Hepatocyte (in vitro differentiated cells): ENCODE data around the gene SBF2. TPM values are rescaled to one million over a fixed set of nuclear protein-coding genes. Genes with fewer than 3 reads are reported as not detected.

Experiments
- DNase-seq: peaks from one replicate; pipeline ENCODE4 v3.0.0-alpha.2; 2016; ENCODE audit warnings: low spot score
- H2AFZ ChIP-seq: fragments of 200-600 bp; sonication (generic); 2 replicates; pipeline ENCODE4 v1.6.0; 2016; ENCODE audit warnings: antibody characterized with exemption, mild to moderate bottlenecking
- H3K27ac ChIP-seq: fragments of 200-600 bp; sonication (generic); 2 replicates; pipeline ENCODE4 v1.5.1; 2016; ENCODE audit warnings: mild to moderate bottlenecking
- H3K27me3 ChIP-seq: fragments of 200-600 bp; sonication (generic); 2 replicates; pipeline ENCODE4 v1.6.1; 2016
- H3K36me3 ChIP-seq: fragments of 200-600 bp; sonication (generic); replicated peaks from 2 replicates; pipeline ENCODE4 v1.5.1; 2016; ENCODE audit warnings: low read depth; ENCODE audit not compliant: insufficient read depth
- H3K4me1 ChIP-seq: fragments of 200-600 bp; sonication (generic); 2 replicates; pipeline ENCODE4 v1.5.1; 2016; ENCODE audit warnings: mild to moderate bottlenecking, moderate library complexity; ENCODE audit not compliant: insufficient read depth
- H3K4me2 ChIP-seq: fragments of 200-600 bp; sonication (generic); 2 replicates; pipeline ENCODE4 v1.6.0; 2016
- H3K4me3 ChIP-seq: fragments of 200-600 bp; sonication (generic); 2 replicates; pipeline ENCODE4 v1.5.1; 2016; ENCODE audit warnings: mild to moderate bottlenecking
- H3K79me2 ChIP-seq: fragments of 200-600 bp; sonication (generic); 2 replicates; pipeline ENCODE4 v1.6.0; 2017; ENCODE audit warnings: mild to moderate bottlenecking
- H3K9me2 ChIP-seq: fragments of 200-600 bp; sonication (generic); replicated peaks from 2 replicates; pipeline ENCODE4 v1.6.0; 2017; ENCODE audit warnings: mild to moderate bottlenecking; ENCODE audit not compliant: insufficient read depth
- H3K9me3 ChIP-seq: fragments of 200-600 bp; sonication (generic); 2 replicates; pipeline ENCODE4 v1.5.1; 2016; ENCODE audit warnings: low read depth, mild to moderate bottlenecking
- H4K20me1 ChIP-seq: fragments of 200-600 bp; sonication (generic); 2 replicates; pipeline ENCODE4 v1.6.0; 2016; ENCODE audit warnings: mild to moderate bottlenecking; ENCODE audit not compliant: insufficient read depth, poor library complexity, severe bottlenecking
- CTCF ChIP-seq: fragments of 200-600 bp; sonication (generic); IDR thresholded peaks from 2 replicates; pipeline ENCODE4 v1.5.1; 2016; ENCODE audit warnings: antibody characterized with exemption, mild to moderate bottlenecking; ENCODE audit not compliant: poor library complexity
- EZH2 ChIP-seq: fragments of 200-600 bp; sonication (generic); IDR thresholded peaks from 2 replicates; pipeline ENCODE4 v1.6.1; 2016; ENCODE audit warnings: antibody characterized with exemption, mild to moderate bottlenecking, borderline replicate concordance
- EZH2phosphoT487 ChIP-seq: fragments of 200-600 bp; sonication (generic); IDR thresholded peaks from one replicate; pipeline ENCODE4 v1.6.1; 2018; ENCODE audit warnings: antibody characterized with exemption, mild to moderate bottlenecking, low read depth, moderate library complexity; ENCODE audit not compliant: unreplicated experiment, severe bottlenecking
- WGBS: methylation state at CpG from one replicate; pipeline ENCODE4 v1.1.6; 2016; ENCODE audit warnings: low lambda C conversion rate; ENCODE audit errors: missing lambda C conversion rate; 5-methylcytosine and 5-hydroxymethylcytosine counted together
- polyA plus RNA-seq: library from polyadenylated mRNA; unstranded; fragments of >200 nt; fragmentation: Nextera tagmentation; extraction: Ambion mirVana; gene quantifications from 2 replicates; pipeline ENCODE4 v1.2.1, GENCODE V29; 2016
- total RNA-seq: library from RNA; depleted of rRNA; stranded (reverse); fragments of >200 nt; gene quantifications from 2 replicates; pipeline ENCODE4 v1.2.3, GENCODE V29; 2014

The SBF2 gene
- total and polyA plus RNA-seq, 2 experiments from 2014 or later, result 25.7 to 83.2 TPM

GRCh38 chr11:10307400-10308200 is 13.6 kb upstream of the SBF2 start:
- Histone ChIP-seq H4K20me1 (peaks cover 2% of the 10 kb centered on the region), H3K36me3 (no peaks in the 10 kb centered on the region), H2AFZ (peak overlapping the region; percentile 12), H3K79me2 (peaks cover 5% of the 10 kb centered on the region), H3K27ac (peak overlapping the region; percentile 60), H3K4me2 (peak overlapping the region; percentile 89), H3K4me3 (peak overlapping the region; percentile 70), H3K9me3 (no peaks in the 10 kb centered on the region), H3K9me2 (no peaks in the 10 kb centered on the region), H3K27me3 (peaks cover 3% of the 10 kb centered on the region), H3K4me1 (peaks cover 11% of the 10 kb centered on the region)
- TF ChIP-seq EZH2 (no peak), CTCF (peak; percentile 100)
- 1% methylated on average over 62 of the region's 62 CpGs for WGBS
- peak; percentile 92 for DNase-seq

GRCh38 chr11:10307022-10307399 is 13.0 kb upstream of the SBF2 start:
- peaks cover 2% of the 10 kb centered on the region for H4K20me1 ChIP-seq
- no peaks in the 10 kb centered on the region for H3K9me2 ChIP-seq
- H3K79me2 ChIP-seq, result peaks cover 5% of the 10 kb centered on the region
- peaks cover 3% of the 10 kb centered on the region for H3K27me3 ChIP-seq
- H3K9me3 ChIP-seq, result no peaks in the 10 kb centered on the region
- 10% methylated on average over 9 of the region's 9 CpGs for WGBS
- H3K4me1 ChIP-seq, result peaks cover 15% of the 10 kb centered on the region
- peak overlapping the region; percentile 89 for H3K4me2 ChIP-seq
- peak overlapping the region; percentile 70 for H3K4me3 ChIP-seq
- H2AFZ ChIP-seq, result no peak overlapping the region
- H3K36me3 ChIP-seq, result no peaks in the 10 kb centered on the region
- no peak for TF ChIP-seq EZH2
- TF ChIP-seq EZH2phosphoT487, result peak; percentile 58
- no peak for TF ChIP-seq CTCF
- peak overlapping the region; percentile 60 for H3K27ac ChIP-seq
- DNase-seq, result no peak

GRCh38 chr11:10305964-10306918 is 12.2 kb upstream of the SBF2 start:
- H3K4me2 ChIP-seq, result peak overlapping the region; percentile 89
- peaks cover 20% of the 10 kb centered on the region for H3K4me1 ChIP-seq
- peaks cover 3% of the 10 kb centered on the region for H3K27me3 ChIP-seq
- H3K9me2 ChIP-seq, result no peaks in the 10 kb centered on the region
- DNase-seq, result peak; percentile 48
- no peaks in the 10 kb centered on the region for H3K36me3 ChIP-seq
- peaks cover 2% of the 10 kb centered on the region for H4K20me1 ChIP-seq
- 1% methylated on average over 65 of the region's 65 CpGs for WGBS
- H2AFZ ChIP-seq, result peak overlapping the region; percentile 25
- H3K4me3 ChIP-seq, result peak overlapping the region; percentile 70
- H3K9me3 ChIP-seq, result no peaks in the 10 kb centered on the region
- TF ChIP-seq CTCF (no peak), EZH2phosphoT487 (no peak), EZH2 (no peak)
- H3K27ac ChIP-seq, result peak overlapping the region; percentile 95
- H3K79me2 ChIP-seq, result peaks cover 5% of the 10 kb centered on the region
